ENCODE measurements around the gene TNS1. TPM values are rescaled to one million over a fixed set of nuclear protein-coding genes. Genes with fewer than 3 reads are reported as not detected.

TNS1 gene
- total and polyA plus RNA-seq, 2 donors from 2014 or later = 44.8 to 471 TPM

DNA sequence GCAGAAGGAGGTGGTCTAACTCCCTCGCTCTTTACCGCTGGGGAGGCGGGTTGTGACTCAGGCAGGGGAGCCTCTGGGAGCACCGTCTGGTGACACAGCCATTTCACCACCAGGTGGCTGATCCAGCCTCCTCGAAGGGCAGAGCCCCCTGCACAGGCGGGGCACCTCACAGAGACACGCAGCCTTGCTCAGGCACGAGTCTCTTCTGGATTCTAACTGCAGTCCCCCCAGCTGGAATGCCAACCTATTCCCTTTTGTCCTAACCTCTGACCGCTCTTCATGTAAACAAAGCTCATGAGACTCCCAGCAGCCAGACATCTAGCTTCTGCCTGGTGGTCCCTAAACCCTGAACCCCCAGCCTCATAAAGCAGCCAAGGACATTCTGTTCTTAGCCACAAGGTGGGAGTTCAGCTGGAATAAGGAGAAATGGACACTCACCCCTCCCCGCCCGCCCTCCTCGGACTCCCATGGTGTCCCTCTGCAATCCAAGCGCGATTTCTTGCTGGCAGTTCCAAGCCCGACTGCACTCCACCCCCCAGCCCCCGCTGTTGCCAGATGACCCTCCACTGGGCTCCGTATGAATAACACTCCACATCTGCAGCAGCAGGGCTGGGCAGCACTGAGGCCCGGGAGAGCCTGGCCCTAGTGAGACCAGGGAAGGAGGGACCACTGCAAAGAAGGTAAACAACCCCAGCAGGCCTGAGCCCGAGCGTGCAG is 84.3 kb downstream of the TNS1 start:
- peaks cover 0 to 45% (median 16%) of the 10 kb centered on the region in 3 donors for H3K36me3 ChIP-seq (ENCODE audit: control insufficient read depth in 2 of 3, insufficient read depth in 3 of 3, low read length in 3 of 3)
- TF ChIP-seq, protein P1, sequence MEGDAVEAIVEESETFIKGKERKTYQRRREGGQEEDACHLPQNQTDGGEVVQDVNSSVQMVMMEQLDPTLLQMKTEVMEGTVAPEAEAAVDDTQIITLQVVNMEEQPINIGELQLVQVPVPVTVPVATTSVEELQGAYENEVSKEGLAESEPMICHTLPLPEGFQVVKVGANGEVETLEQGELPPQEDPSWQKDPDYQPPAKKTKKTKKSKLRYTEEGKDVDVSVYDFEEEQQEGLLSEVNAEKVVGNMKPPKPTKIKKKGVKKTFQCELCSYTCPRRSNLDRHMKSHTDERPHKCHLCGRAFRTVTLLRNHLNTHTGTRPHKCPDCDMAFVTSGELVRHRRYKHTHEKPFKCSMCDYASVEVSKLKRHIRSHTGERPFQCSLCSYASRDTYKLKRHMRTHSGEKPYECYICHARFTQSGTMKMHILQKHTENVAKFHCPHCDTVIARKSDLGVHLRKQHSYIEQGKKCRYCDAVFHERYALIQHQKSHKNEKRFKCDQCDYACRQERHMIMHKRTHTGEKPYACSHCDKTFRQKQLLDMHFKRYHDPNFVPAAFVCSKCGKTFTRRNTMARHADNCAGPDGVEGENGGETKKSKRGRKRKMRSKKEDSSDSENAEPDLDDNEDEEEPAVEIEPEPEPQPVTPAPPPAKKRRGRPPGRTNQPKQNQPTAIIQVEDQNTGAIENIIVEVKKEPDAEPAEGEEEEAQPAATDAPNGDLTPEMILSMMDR (IDR thresholded peaks at IDR 0.05; ENCODE audit: borderline replicate concordance, extremely low read depth, insufficient read depth) = no peak
- no peak for FAIRE-seq
- intact Hi-C loops (cut with DNase I) = no loop called here
- peak in 4 of 5 donors; percentile 55 to 85 (median 64) for DNase-seq
- no peaks in the 10 kb centered on the region for H3K27me3 ChIP-seq (ENCODE audit: control insufficient read depth, insufficient read depth, low read length)
- H3K9ac ChIP-seq (ENCODE audit: low read length in 3 of 3) = peak overlapping the region in 1 of 3 donors; percentile 66
- no peak overlapping the region for H3K4me3 ChIP-seq (ENCODE audit: low read length in 3 of 3)
- H3K4me1 ChIP-seq (ENCODE audit: control insufficient read depth in 2 of 3, insufficient read depth in 2 of 3, low read depth in 1 of 3, low read length in 3 of 3) = peaks cover 0 to 93% (median 90%) of the 10 kb centered on the region in 3 donors
- peak overlapping the region; percentile 89 to 95 for H3K27ac ChIP-seq (ENCODE audit: low read depth in 2 of 2, low read length in 2 of 2)
- H3K9me3 ChIP-seq (ENCODE audit: control insufficient read depth in 2 of 3, insufficient read depth in 1 of 3, low read length in 3 of 3) = no peaks in the 10 kb centered on the region

DNA sequence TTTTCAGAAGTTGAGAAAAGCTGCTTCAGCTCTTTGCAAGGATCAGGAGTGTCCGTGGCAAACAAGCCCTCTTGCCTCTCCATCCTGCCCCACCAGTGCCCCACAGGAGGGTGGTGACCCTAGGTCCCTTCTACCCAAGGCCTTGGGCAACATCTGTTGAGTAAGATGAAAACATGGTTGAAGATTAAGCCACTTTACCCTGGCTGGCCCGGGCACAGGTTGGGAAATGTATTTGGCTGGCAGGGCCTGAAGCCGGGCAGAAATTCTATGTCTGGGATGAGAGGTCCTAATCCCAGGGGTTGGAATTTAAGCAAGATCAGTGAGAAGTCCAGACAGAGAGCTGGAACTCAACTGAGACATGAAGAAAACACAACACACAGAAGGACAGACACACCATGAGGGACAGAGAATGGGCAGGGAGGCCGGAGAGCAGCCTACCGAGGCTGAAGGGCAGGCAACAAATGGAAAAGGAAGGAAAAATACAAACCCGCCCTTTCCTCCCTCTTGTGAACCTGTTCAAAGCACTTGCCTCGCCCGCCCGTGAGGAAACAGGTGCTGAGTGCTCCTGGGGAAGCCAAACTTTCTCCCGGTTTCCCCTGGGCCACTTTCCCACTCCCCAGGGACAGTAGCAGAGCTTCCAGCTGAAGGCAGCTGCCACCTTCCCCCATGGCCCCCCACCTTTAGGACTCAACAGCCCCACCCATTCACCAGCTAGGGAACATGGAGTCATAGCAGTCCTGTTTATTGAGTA is 86.1 kb downstream of the TNS1 start:
- H3K4me1 ChIP-seq (ENCODE audit: control insufficient read depth in 2 of 3, insufficient read depth in 2 of 3, low read depth in 1 of 3, low read length in 3 of 3) = peaks cover 0 to 93% (median 90%) of the 10 kb centered on the region in 3 donors
- H3K9ac ChIP-seq (ENCODE audit: low read length in 3 of 3) = peak overlapping the region in 2 of 3 donors; percentile 20 to 66
- H3K9me3 ChIP-seq (ENCODE audit: control insufficient read depth in 2 of 3, insufficient read depth in 1 of 3, low read length in 3 of 3) = no peaks in the 10 kb centered on the region
- DNase-seq = no peak
- peak overlapping the region in 1 of 3 donors; percentile 18 for H3K4me3 ChIP-seq (ENCODE audit: low read length in 3 of 3)
- H3K36me3 ChIP-seq (ENCODE audit: control insufficient read depth in 2 of 3, insufficient read depth in 3 of 3, low read length in 3 of 3) = peaks cover 0 to 42% (median 16%) of the 10 kb centered on the region in 3 donors
- TF ChIP-seq, protein P1 (IDR thresholded peaks at IDR 0.05; ENCODE audit: borderline replicate concordance, extremely low read depth, insufficient read depth) = no peak
- intact Hi-C loops (cut with DNase I) = no loop called here
- H3K27ac ChIP-seq (ENCODE audit: low read depth in 2 of 2, low read length in 2 of 2) = peak overlapping the region; percentile 86 to 89
- H3K27me3 ChIP-seq (ENCODE audit: control insufficient read depth, insufficient read depth, low read length) = no peaks in the 10 kb centered on the region
- FAIRE-seq = no peak

DNA sequence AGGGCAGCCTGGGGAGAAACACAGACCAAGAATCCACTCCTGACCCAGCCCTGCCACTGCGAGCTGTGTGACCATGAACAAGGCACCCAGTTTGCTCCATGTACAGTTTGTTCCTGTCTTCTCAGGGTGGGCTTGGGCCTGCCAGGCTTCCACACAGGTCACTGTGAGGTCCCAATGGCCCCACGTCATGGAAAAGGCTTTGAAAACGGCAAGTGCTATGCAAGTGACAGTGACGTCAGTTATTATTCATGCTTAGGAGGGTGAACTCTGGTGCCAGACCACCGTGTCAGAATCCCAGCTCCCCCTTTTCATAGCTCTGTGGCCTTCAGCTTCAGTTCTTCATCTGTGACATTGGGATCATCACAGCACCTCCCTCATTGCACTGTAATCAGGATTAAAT is 87.1 kb downstream of the TNS1 start:
- H3K36me3 ChIP-seq (ENCODE audit: control insufficient read depth in 2 of 3, insufficient read depth in 3 of 3, low read length in 3 of 3) = peaks cover 0 to 45% (median 16%) of the 10 kb centered on the region in 3 donors
- H3K4me1 ChIP-seq (ENCODE audit: control insufficient read depth in 2 of 3, insufficient read depth in 2 of 3, low read depth in 1 of 3, low read length in 3 of 3) = peaks cover 0 to 94% (median 90%) of the 10 kb centered on the region in 3 donors
- H3K4me3 ChIP-seq (ENCODE audit: low read length in 3 of 3) = no peak overlapping the region
- no peaks in the 10 kb centered on the region for H3K9me3 ChIP-seq (ENCODE audit: control insufficient read depth in 2 of 3, insufficient read depth in 1 of 3, low read length in 3 of 3)
- H3K9ac ChIP-seq (ENCODE audit: low read length in 3 of 3) = peak overlapping the region in 1 of 3 donors; percentile 66
- H3K27me3 ChIP-seq (ENCODE audit: control insufficient read depth, insufficient read depth, low read length) = no peaks in the 10 kb centered on the region
- no peak for FAIRE-seq
- intact Hi-C loops (cut with DNase I) = no loop called here
- peak overlapping the region; percentile 86 to 89 for H3K27ac ChIP-seq (ENCODE audit: low read depth in 2 of 2, low read length in 2 of 2)
- DNase-seq = no peak
- TF ChIP-seq, protein P1 (IDR thresholded peaks at IDR 0.05; ENCODE audit: borderline replicate concordance, extremely low read depth, insufficient read depth) = no peak
